Upper lobe of right lung (tissue), 1 donor: ENCODE data around the gene SPDYE3. TPM values are rescaled to one million over a fixed set of nuclear protein-coding genes. Genes with fewer than 3 reads are reported as not detected.
A peak's percentile ranks its signal among the peaks of the same experiment; 100 is the strongest.
"Not testable (repeated sequence)": the region's sequence is repeated elsewhere in the genome, so short reads cannot be mapped to it uniquely, and the experiment has no call there.

Experiments used
- ATAC-seq: fragments of 200-7000 bp; cut with Tn5 transposase; one replicate; pipeline ENCODE4 v1.9.1; 2020; ENCODE audit warnings: mild to moderate bottlenecking, moderate library complexity
- DNase-seq: peaks from one replicate; pipeline ENCODE4 v3.0.0-alpha.2; 2020
- H3K27ac ChIP-seq: fragments of 200-600 bp; one replicate; pipeline ENCODE4 v1.8.0; 2022
- H3K27me3 ChIP-seq: fragments of 200-600 bp; one replicate; pipeline ENCODE4 v1.8.0; 2022; ENCODE audit warnings: mild to moderate bottlenecking
- H3K36me3 ChIP-seq: fragments of 200-600 bp; one replicate; pipeline ENCODE4 v1.8.0; 2022
- H3K4me1 ChIP-seq: fragments of 200-600 bp; one replicate; pipeline ENCODE4 v1.8.0; 2022
- H3K4me3 ChIP-seq: fragments of 200-600 bp; one replicate; pipeline ENCODE4 v1.8.0; 2022; ENCODE audit warnings: mild to moderate bottlenecking
- H3K9me3 ChIP-seq: fragments of 200-600 bp; one replicate; pipeline ENCODE4 v1.8.0; 2022
- CTCF ChIP-seq: fragments of 200-600 bp; IDR thresholded peaks from one replicate; pipeline ENCODE4 v1.8.0; 2022; ENCODE audit warnings: antibody characterized with exemption
- intact Hi-C: fragments of 100-400 bp; cut with DNase I; formaldehyde crosslinking; loops from one replicate; pipeline ENCODE4 v1.11.0; 2022
- long read RNA-seq: library from polyadenylated mRNA; unstranded; transcript quantifications from one replicate; pipeline ENCODE4 v2.0.0, GENCODE V29; 2021
- total RNA-seq: library from RNA; stranded (reverse); fragmentation: NEBNext Ultra II Directional; extraction: Animal tissue kit (Norgen Biotek cat#: 25700); gene quantifications from one replicate; pipeline ENCODE4 v1.2.1, GENCODE V29; 2021
- donor health status: DM: no; HTN: yes; CAD: no; lungs with severe emphysema.

Gene SPDYE3
- total RNA-seq: not detected
- long read RNA-seq, partial matches to known transcripts: 0 of 7 reads
- long read RNA-seq, other reads (novel, unspliced or antisense): 7 of 7 reads

- H3K27ac ChIP-seq, H3K4me1 ChIP-seq, DNase-seq, ATAC-seq, H3K4me3 ChIP-seq, intact Hi-C loops, H3K36me3 ChIP-seq, H3K27me3 ChIP-seq, H3K9me3 ChIP-seq: not testable (repeated sequence)
These were observed at the start of gene SPDYE3 for GRCh38 chr7:100307402-100307801. SPDYE3 (plus strand) TSS chr7:100307702; CDS start chr7:100307886, 184 bp downstream.

GRCh38 chr7:100259984-100260383 is 47.5 kb upstream of the SPDYE3 start:
- DNase-seq, ATAC-seq, H3K36me3 ChIP-seq, H3K4me1 ChIP-seq, intact Hi-C loops, H3K4me3 ChIP-seq, H3K27me3 ChIP-seq, H3K9me3 ChIP-seq, H3K27ac ChIP-seq: not testable (repeated sequence)

- H3K4me3 ChIP-seq, intact Hi-C loops, DNase-seq: not testable (repeated sequence)
These were observed 44.6 kb upstream of the SPDYE3 start for GRCh38 chr7:100262896-100263295.

GRCh38 chr7:100264223-100264622 is 43.3 kb upstream of the SPDYE3 start:
- H3K4me1 ChIP-seq, H3K27ac ChIP-seq, H3K4me3 ChIP-seq, H3K9me3 ChIP-seq, intact Hi-C loops, H3K36me3 ChIP-seq, DNase-seq, ATAC-seq, H3K27me3 ChIP-seq: not testable (repeated sequence)

More at GRCh38 chr7:100262896-100263295, 44.6 kb upstream of the SPDYE3 start:
- H3K4me1 ChIP-seq, H3K36me3 ChIP-seq, H3K27me3 ChIP-seq, H3K27ac ChIP-seq, ATAC-seq, H3K9me3 ChIP-seq: not testable (repeated sequence)

- H3K4me1 ChIP-seq, H3K27ac ChIP-seq, H3K4me3 ChIP-seq, ATAC-seq, DNase-seq, H3K27me3 ChIP-seq, H3K9me3 ChIP-seq, H3K36me3 ChIP-seq, intact Hi-C loops: not testable (repeated sequence)
These were observed 42.8 kb upstream of the SPDYE3 start for GRCh38 chr7:100264669-100265165.

GRCh38 chr7:100265851-100266250 is 41.7 kb upstream of the SPDYE3 start:
- not testable (repeated sequence) for H3K4me1 ChIP-seq, ATAC-seq

GRCh38 chr7:100266576-100267354 is 40.7 kb upstream of the SPDYE3 start:
- Histone ChIP-seq H3K27me3 (no peaks in the 10 kb centered on the region), H3K4me1 (no peaks in the 10 kb centered on the region), H3K36me3 (no peaks in the 10 kb centered on the region), H3K4me3 (no peak overlapping the region), H3K9me3 (no peaks in the 10 kb centered on the region), H3K27ac (no peak overlapping the region)
- TF ChIP-seq CTCF: no peak
- DNase-seq: no peak
- intact Hi-C loops: no loop called here
- no peak for ATAC-seq

More at GRCh38 chr7:100265851-100266250, 41.7 kb upstream of the SPDYE3 start:
- DNase-seq, H3K9me3 ChIP-seq, intact Hi-C loops, H3K27me3 ChIP-seq, H3K36me3 ChIP-seq, H3K4me3 ChIP-seq, H3K27ac ChIP-seq: not testable (repeated sequence)

- no peak for ATAC-seq
These were observed 39.9 kb upstream of the SPDYE3 start for GRCh38 chr7:100267648-100268047.

GRCh38 chr7:100268882-100269281 is 38.6 kb upstream of the SPDYE3 start:
- H3K9me3 ChIP-seq, H3K4me1 ChIP-seq, H3K4me3 ChIP-seq, DNase-seq, H3K27ac ChIP-seq, intact Hi-C loops, H3K27me3 ChIP-seq, ATAC-seq, H3K36me3 ChIP-seq: not testable (repeated sequence)

More at GRCh38 chr7:100267648-100268047, 39.9 kb upstream of the SPDYE3 start:
- no peaks in the 10 kb centered on the region for H3K4me1 ChIP-seq
- H3K36me3 ChIP-seq: no peaks in the 10 kb centered on the region
- DNase-seq: no peak
- H3K27me3 ChIP-seq: no peaks in the 10 kb centered on the region
- no peak overlapping the region for H3K4me3 ChIP-seq
- TF ChIP-seq CTCF: no peak
- intact Hi-C loops: no loop called here
- no peaks in the 10 kb centered on the region for H3K9me3 ChIP-seq
- H3K27ac ChIP-seq: no peak overlapping the region

- H3K4me1 ChIP-seq, H3K36me3 ChIP-seq, H3K4me3 ChIP-seq, DNase-seq, H3K27me3 ChIP-seq, H3K9me3 ChIP-seq, intact Hi-C loops, H3K27ac ChIP-seq, ATAC-seq: not testable (repeated sequence)
These were observed 38.0 kb upstream of the SPDYE3 start for GRCh38 chr7:100269306-100270045.

GRCh38 chr7:100270046-100270918 is 37.2 kb upstream of the SPDYE3 start:
- H3K9me3 ChIP-seq, H3K27me3 ChIP-seq, DNase-seq, H3K4me1 ChIP-seq, intact Hi-C loops, H3K36me3 ChIP-seq, H3K27ac ChIP-seq, ATAC-seq: not testable (repeated sequence)
- H3K4me3 ChIP-seq: peak overlapping the region; percentile 67
